Stimulated activated CD8-positive, alpha-beta memory T cell treated with anti-CD3 and anti-CD28 coated beads, Interleukin-4, amount 100 ng/mL, for 24 hours (primary cell): ENCODE data around the gene TNF.

Experiments
- DNase-seq: peaks from one replicate; pipeline ENCODE4 v3.0.0-alpha.2; 2020; ENCODE audit warnings: low read depth

Gene TNF

GRCh38 chr6:31573239-31574105 is 1.9 kb upstream of the TNF start:
- no peak for DNase-seq

- DNase-seq: no peak
Measured at GRCh38 chr6:31574106-31575061, 981 bp upstream of the TNF start.

- no peak for DNase-seq
Measured at GRCh38 chr6:31575952-31576685, 754 bp downstream of the TNF start.

- no peak for DNase-seq
Measured at GRCh38 chr6:31576897-31577578, 1.7 kb downstream of the TNF start.

GRCh38 chr6:31577579-31577966 is 2.2 kb downstream of the TNF start:
- no peak for DNase-seq

- no peak for DNase-seq
Measured at GRCh38 chr6:31578184-31579118, 3.1 kb downstream of the TNF start.

- DNase-seq: no peak
Measured at GRCh38 chr6:31579119-31579505, 3.7 kb downstream of the TNF start.

GRCh38 chr6:31579546-31580437 is 4.4 kb downstream of the TNF start:
- DNase-seq: no peak

- no peak for DNase-seq
Measured at GRCh38 chr6:31580438-31580740, 5.0 kb downstream of the TNF start.

GRCh38 chr6:31580807-31581433 is 5.6 kb downstream of the TNF start:
- peak; percentile 83 for DNase-seq

GRCh38 chr6:31581434-31582229 is 6.3 kb downstream of the TNF start:
- DNase-seq: no peak

GRCh38 chr6:31582230-31582643 is 6.9 kb downstream of the TNF start, which contains the start of gene LTB:
TSS of gene LTB (minus strand) at chr6:31582424. CDS start at chr6:31582417, 7 bp downstream.
- no peak for DNase-seq

- DNase-seq: no peak
Measured at GRCh38 chr6:31585491-31585890, 10.1 kb downstream of the TNF start.

- no peak for DNase-seq
Measured at GRCh38 chr6:31586008-31586407, 10.6 kb downstream of the TNF start, which contains the start of gene LST1. TSS of gene LST1 (plus strand) at chr6:31586277. CDS start at chr6:31587300, 1,023 bp downstream.

GRCh38 chr6:31586599-31587281 is 11.4 kb downstream of the TNF start:
- DNase-seq: no peak

GRCh38 chr6:31587791-31588777 is 12.7 kb downstream of the TNF start:
- no peak for DNase-seq
